Measurements from ENCODE around the gene NPNT. TPM values are rescaled to one million over a fixed set of nuclear protein-coding genes. Genes with fewer than 3 reads are reported as not detected.

Gene NPNT
- total RNA-seq, 2 experiments from 2014 or later = not detected

DNA sequence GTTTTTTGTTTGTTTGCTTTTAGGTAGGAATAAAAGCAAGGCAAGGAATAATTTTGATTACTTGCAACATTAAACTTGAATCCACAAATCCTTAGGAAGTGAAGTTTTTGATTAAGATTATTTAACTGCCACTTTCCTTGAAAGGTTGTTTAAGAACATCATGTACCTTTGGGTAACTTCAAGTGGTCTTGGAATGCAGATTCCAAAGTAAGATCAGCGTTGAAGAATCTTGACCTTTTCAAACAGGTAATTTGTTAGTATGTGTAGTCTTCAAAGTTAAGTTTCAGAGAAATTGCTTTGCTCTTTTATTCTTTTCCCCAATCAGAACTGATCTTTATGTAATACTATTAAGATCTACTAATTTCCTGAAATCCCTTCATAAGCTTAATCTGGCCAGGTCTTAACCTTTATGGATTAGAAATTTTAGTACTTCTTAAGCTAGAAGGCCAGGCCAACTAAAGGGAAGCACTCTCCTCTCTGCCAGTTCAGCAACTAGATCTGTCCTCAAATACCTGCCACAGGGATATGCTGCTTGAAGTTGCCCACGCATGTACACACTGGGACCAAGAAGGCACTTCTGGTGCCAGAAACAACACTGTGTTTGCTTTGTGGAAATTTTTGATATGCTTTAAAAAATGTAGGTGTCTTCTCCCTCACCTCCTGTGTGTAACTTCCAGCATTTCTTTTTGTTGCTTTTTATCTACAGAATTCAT lies 7.4 kb downstream of the NPNT start:
- TF ChIP-seq, protein P1, sequence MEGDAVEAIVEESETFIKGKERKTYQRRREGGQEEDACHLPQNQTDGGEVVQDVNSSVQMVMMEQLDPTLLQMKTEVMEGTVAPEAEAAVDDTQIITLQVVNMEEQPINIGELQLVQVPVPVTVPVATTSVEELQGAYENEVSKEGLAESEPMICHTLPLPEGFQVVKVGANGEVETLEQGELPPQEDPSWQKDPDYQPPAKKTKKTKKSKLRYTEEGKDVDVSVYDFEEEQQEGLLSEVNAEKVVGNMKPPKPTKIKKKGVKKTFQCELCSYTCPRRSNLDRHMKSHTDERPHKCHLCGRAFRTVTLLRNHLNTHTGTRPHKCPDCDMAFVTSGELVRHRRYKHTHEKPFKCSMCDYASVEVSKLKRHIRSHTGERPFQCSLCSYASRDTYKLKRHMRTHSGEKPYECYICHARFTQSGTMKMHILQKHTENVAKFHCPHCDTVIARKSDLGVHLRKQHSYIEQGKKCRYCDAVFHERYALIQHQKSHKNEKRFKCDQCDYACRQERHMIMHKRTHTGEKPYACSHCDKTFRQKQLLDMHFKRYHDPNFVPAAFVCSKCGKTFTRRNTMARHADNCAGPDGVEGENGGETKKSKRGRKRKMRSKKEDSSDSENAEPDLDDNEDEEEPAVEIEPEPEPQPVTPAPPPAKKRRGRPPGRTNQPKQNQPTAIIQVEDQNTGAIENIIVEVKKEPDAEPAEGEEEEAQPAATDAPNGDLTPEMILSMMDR (IDR thresholded peaks at IDR 0.05) = no peak
- POLR2A ChIA-PET = no interaction called here
- H3K9me3 Mint-ChIP-seq = no peaks in the 10 kb centered on the region
- intact Hi-C loops (cut with micrococcal nuclease) = no loop called here
- H3K4me1 Mint-ChIP-seq (ENCODE audit: low read depth) = no peaks in the 10 kb centered on the region
- H3K4me3 Mint-ChIP-seq = no peak overlapping the region
- DNase-seq (no peak), ATAC-seq (no peak)
- H3K27ac Mint-ChIP-seq = no peak overlapping the region
- CTCF ChIA-PET = no interaction called here
- H3K27me3 Mint-ChIP-seq = peaks cover 28% of the 10 kb centered on the region
- no peaks in the 10 kb centered on the region for H3K36me3 Mint-ChIP-seq (ENCODE audit: low read depth)

DNA sequence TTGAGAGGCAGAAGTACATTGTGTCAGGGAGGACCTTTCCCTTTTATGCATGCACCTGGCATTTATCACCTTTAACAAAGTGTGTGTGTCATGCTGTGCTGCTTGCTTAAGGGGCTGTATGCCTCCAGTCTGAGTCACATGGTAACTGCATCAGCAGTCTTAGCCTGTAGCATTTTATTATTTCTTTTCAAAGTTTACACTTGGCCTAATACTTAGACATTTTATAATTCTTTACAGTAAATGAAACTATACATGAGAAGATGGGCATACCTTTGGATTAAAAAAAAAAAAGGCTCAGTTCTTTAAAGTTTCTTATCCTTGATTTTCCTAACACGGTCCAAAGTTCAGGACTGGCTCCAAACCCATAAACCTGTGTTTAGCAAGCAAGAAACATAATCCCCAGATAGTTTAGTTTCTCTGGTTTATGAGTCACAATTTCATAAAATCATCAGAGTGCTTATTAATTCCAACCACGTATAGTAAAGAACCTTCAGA lies 14.6 kb downstream of the NPNT start:
- no peaks in the 10 kb centered on the region for H3K4me1 Mint-ChIP-seq (ENCODE audit: low read depth)
- TF ChIP-seq, protein P1 (IDR thresholded peaks at IDR 0.05) = no peak
- ATAC-seq = no peak
- intact Hi-C loops (cut with micrococcal nuclease) = no loop called here
- H3K4me3 Mint-ChIP-seq = no peak overlapping the region
- no peaks in the 10 kb centered on the region for H3K9me3 Mint-ChIP-seq
- ChIA-PET POLR2A (no interaction called here), CTCF (no interaction called here)
- H3K27ac Mint-ChIP-seq = no peak overlapping the region
- DNase-seq = no peak
- no peaks in the 10 kb centered on the region for H3K36me3 Mint-ChIP-seq (ENCODE audit: low read depth)
- peaks cover 2% of the 10 kb centered on the region for H3K27me3 Mint-ChIP-seq

DNA sequence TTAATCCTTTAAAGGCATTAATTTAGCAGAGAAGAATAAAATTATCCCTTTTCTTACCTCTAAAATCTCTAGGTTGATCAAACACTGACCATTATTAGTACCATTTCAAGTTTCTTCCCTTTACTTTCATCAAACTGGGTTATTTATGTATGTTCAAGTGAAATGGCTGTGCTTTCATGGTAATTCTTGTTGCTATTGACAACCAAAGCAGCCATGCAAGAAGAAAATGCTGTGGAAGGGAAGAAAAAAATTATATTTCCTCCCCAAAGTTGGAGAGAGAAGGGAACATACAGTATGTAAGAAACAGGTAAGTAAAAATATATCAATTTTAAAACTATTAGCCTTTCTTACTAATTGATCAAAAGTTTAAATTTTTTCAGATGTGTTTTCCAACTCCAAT lies 16.2 kb downstream of the NPNT start:
- Mint-ChIP-seq H3K9me3 (no peaks in the 10 kb centered on the region), H3K27ac (no peak overlapping the region), H3K4me3 (no peak overlapping the region), H3K4me1 (ENCODE audit: low read depth) (no peaks in the 10 kb centered on the region), H3K27me3 (no peaks in the 10 kb centered on the region), H3K36me3 (ENCODE audit: low read depth) (no peaks in the 10 kb centered on the region)
- POLR2A ChIA-PET = no interaction called here
- CTCF ChIA-PET = no interaction called here
- intact Hi-C loops (cut with micrococcal nuclease) = no loop called here
- no peak for ATAC-seq
- TF ChIP-seq, protein P1 (IDR thresholded peaks at IDR 0.05) = no peak
- no peak for DNase-seq

DNA sequence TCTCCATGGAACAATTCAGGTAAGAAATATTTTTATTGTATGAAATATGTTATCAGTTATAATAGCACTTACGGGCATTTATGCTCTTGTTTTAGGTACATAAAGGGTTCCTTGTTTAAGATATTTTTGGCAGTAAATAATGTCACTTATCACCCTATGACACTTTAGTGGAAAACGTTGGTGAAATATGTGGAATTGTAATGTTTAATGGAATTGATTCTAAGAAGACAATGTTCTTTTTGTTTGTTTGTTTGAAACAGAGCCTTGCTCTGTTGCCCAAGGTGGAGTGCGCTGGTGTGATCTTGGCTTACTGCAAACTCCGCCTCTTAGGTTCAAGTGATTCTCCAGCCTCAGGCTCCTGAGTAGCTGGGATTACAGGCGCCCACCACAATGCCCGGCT lies 17.4 kb downstream of the NPNT start:
- Mint-ChIP-seq H3K36me3 (ENCODE audit: low read depth) (no peaks in the 10 kb centered on the region), H3K4me3 (no peak overlapping the region), H3K27me3 (no peaks in the 10 kb centered on the region), H3K9me3 (no peaks in the 10 kb centered on the region), H3K4me1 (ENCODE audit: low read depth) (no peaks in the 10 kb centered on the region), H3K27ac (no peak overlapping the region)
- TF ChIP-seq, protein P1 (IDR thresholded peaks at IDR 0.05) = no peak
- DNase-seq (no peak), ATAC-seq (no peak)
- ChIA-PET POLR2A (no interaction called here), CTCF (no interaction called here)
- intact Hi-C loops (cut with micrococcal nuclease) = no loop called here

DNA sequence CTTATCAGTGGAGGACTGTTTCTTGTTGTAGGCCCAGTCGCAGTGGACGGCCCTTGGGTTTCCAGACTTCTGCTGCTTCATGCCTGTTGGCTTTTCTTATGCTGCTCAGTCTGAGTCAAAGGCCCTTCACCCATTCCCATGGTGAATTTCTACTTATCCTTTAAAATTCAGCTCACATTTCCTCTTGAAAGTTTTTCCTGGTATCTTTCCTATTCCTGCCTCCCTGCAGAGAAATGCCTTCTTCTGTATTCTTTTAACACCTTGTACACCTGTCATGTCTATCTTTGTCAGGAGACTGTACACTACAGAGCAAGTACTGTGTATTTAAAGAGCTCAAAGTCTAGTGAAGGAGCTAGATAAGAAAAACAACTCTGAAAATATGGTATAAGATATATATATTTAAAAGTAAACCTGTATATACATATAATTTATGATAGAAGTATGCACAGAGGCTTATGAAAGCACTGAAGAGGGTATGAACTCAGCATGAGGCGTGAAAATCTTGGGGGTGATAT lies 22.0 kb downstream of the NPNT start:
- POLR2A ChIA-PET = no interaction called here
- Mint-ChIP-seq H3K4me1 (ENCODE audit: low read depth) (no peaks in the 10 kb centered on the region), H3K9me3 (no peaks in the 10 kb centered on the region), H3K36me3 (ENCODE audit: low read depth) (no peaks in the 10 kb centered on the region), H3K4me3 (no peak overlapping the region), H3K27ac (no peak overlapping the region), H3K27me3 (no peaks in the 10 kb centered on the region)
- ATAC-seq = no peak
- intact Hi-C loops (cut with micrococcal nuclease) = no loop called here
- CTCF ChIA-PET = no interaction called here
- TF ChIP-seq, protein P1 (IDR thresholded peaks at IDR 0.05) = no peak
- DNase-seq = no peak

Data from activated CD8-positive, alpha-beta T cell treated with anti-CD3 and anti-CD28 coated beads for 36 hours (primary cell).